ENCODE measurements around the gene ZNF157. TPM values are rescaled to one million over a fixed set of nuclear protein-coding genes. Genes with fewer than 3 reads are reported as not detected.
"Not testable (repeated sequence)": the region's sequence is repeated elsewhere in the genome, so short reads cannot be mapped to it uniquely, and the experiment has no call there.

The ZNF157 gene
- total RNA-seq, result 1 to 10 TPM in 1 of 2 experiments, under 1 TPM in 1; 0.78 to 1.2 TPM

DNA sequence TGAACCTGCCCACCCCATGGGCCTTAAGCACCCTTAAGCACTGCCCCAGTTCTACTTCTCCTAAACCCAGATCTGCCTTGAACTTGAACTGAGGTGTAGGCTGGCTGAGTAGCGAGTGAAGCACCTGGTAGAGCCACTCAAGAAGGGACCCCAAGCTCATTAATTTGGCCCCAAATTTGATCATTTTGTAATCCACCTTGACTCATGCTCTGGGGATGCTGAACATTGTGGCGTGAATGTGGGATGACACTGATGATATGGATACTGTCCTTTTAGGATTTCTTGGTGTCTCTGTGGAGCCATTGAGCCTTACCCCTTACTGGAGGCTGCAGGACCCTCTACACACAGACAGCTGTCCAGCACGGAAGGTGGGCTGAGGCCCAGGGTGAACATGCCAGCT lies at the start of gene ZNF157:
Gene ZNF157, plus strand, starts transcription at position 301 of the 400 bp plus-strand sequence. Its CDS starts 91 bp downstream, at position 392.
- no peak for DNase-seq
- H3K27ac Mint-ChIP-seq, result no peak within 1 kb of the TSS
- H3K27me3 Mint-ChIP-seq, result no peaks in the 10 kb centered on the region
- H3K36me3 Mint-ChIP-seq, result peaks cover 4% of the 10 kb centered on the region
- H3K4me1 Mint-ChIP-seq, result peaks cover 7% of the 10 kb centered on the region
- H3K9me3 Mint-ChIP-seq, result peaks cover 2% of the 10 kb centered on the region
- no peak within 1 kb of the TSS for H3K4me3 Mint-ChIP-seq

DNA sequence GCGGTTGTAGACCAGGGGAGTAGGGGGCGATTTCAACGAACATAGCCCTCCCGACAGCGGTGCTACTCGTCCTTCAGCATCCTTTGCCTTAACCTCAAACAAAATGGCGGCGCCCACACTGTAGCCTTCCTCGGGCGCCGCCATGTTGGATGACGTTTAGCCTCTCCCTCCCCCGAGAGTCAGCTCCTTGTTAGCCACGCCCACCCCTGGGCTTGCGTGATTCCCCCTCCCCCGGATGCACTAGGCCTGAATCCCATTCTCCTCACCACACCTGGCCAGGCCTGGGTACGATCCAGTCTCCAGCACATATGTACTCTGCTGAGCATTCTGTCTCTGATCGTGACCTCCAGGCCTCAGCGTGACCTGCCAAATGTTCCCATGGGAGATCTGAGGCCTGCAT lies 49.0 kb upstream of the ZNF157 start:
- H3K36me3 Mint-ChIP-seq, result no peaks in the 10 kb centered on the region
- no peaks in the 10 kb centered on the region for H3K9me3 Mint-ChIP-seq
- H3K4me3 Mint-ChIP-seq, result no peak overlapping the region
- H3K27ac Mint-ChIP-seq, result no peak overlapping the region
- H3K4me1 Mint-ChIP-seq, result no peaks in the 10 kb centered on the region
- H3K27me3 Mint-ChIP-seq, result no peaks in the 10 kb centered on the region
- no peak for DNase-seq

DNA sequence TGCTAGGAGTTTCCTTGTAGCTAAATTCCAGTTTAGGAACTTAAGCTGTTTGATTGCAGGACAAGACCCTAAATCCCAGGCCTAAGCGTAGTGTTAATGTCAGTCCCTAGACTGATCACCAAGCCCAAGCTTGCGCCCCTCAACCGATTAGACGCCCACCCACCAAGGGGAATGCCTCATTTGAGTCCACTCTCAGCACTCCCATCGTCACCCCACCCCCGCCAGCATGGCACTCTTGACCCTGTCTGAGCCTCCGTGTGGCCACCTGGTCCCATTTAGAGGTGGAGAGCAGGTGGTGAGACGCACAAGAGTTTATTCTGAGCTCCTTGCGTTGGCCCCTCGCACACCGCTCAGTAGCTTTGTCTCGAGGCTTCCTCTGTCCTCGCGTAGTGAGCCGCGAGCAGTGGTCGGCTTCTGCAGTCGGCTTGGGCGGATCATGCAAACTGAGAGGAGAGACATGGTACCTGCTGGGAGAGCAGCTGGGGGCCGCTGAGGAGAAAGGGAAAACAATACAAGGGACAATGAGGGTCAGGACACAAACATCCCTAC lies 48.5 kb upstream of the ZNF157 start:
- Mint-ChIP-seq H3K4me3 (no peak overlapping the region), H3K4me1 (no peaks in the 10 kb centered on the region), H3K36me3 (no peaks in the 10 kb centered on the region), H3K9me3 (no peaks in the 10 kb centered on the region), H3K27ac (no peak overlapping the region), H3K27me3 (no peaks in the 10 kb centered on the region)
- DNase-seq, result no peak

DNA sequence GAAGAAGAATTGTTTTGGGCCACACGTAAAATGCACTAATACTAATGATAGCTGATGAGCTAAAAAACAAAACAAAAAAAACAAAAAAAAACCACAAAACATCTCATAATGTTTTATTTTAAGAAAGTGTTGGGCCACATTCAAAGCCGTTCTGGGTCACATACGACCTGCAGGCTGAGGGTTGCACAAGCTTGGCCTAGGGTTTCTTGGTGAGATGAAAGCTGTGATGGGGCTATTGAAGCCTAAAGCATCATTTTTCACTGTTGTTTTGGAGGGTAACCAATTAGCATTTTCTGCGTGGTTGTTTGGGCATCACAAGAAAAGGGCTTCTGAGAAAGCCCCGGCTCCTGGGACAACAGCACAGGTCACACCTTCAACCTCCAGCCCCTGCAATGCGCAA lies 42.5 kb upstream of the ZNF157 start:
- Mint-ChIP-seq H3K4me3 (no peak overlapping the region), H3K27ac (no peak overlapping the region), H3K4me1 (no peaks in the 10 kb centered on the region), H3K9me3 (no peaks in the 10 kb centered on the region), H3K36me3 (no peaks in the 10 kb centered on the region), H3K27me3 (no peaks in the 10 kb centered on the region)
- DNase-seq, result no peak

DNA sequence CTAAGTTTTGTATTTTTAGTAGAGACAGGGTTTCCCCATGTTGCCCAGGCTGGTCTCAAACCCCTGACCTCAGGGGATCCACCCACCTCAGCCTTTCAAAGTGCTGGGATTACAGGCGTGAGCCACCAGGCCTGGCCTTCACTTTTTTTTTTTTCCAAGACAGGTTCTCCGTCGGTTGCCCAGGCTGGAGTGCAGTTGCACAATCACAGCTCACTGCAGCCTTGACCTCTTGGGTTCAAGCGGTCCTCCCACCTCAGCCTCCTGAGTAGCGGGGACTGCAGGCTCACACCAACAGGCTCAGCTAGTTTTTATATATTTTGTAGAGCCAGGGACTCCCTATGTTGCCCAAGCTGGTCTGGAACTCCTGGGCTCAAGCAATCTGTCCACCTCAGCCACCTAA lies 37.6 kb upstream of the ZNF157 start:
- H3K9me3 Mint-ChIP-seq, DNase-seq, H3K4me1 Mint-ChIP-seq: not testable (repeated sequence)

DNA sequence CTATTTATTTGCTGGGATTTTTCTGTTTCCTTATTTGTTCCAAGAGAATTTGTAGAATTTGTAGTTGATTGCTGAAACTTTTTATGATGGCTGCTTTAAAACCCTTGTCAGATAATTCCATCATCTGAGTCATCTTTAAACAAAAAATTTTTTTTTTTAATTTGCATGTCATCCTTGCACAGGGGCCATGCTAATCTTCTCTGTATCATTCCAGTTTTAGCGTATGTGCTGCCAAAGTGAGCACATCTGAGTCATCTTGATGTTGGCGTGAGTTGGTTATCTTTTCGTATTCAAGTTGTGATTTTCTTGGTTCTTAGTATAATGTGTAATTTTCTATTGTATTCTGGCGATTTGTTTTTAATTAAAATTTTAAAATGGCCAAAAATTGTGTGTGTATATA lies 18.7 kb upstream of the ZNF157 start:
- no peak for DNase-seq
- H3K27ac Mint-ChIP-seq, result no peak overlapping the region
- H3K36me3 Mint-ChIP-seq, result no peaks in the 10 kb centered on the region
- no peaks in the 10 kb centered on the region for H3K4me1 Mint-ChIP-seq
- H3K4me3 Mint-ChIP-seq, result no peak overlapping the region
- H3K9me3 Mint-ChIP-seq, result no peaks in the 10 kb centered on the region
- H3K27me3 Mint-ChIP-seq, result no peaks in the 10 kb centered on the region

More for the DNA sequence above, 37.6 kb upstream of the ZNF157 start:
- H3K27ac Mint-ChIP-seq, H3K36me3 Mint-ChIP-seq, H3K4me3 Mint-ChIP-seq, H3K27me3 Mint-ChIP-seq: not testable (repeated sequence)

DNA sequence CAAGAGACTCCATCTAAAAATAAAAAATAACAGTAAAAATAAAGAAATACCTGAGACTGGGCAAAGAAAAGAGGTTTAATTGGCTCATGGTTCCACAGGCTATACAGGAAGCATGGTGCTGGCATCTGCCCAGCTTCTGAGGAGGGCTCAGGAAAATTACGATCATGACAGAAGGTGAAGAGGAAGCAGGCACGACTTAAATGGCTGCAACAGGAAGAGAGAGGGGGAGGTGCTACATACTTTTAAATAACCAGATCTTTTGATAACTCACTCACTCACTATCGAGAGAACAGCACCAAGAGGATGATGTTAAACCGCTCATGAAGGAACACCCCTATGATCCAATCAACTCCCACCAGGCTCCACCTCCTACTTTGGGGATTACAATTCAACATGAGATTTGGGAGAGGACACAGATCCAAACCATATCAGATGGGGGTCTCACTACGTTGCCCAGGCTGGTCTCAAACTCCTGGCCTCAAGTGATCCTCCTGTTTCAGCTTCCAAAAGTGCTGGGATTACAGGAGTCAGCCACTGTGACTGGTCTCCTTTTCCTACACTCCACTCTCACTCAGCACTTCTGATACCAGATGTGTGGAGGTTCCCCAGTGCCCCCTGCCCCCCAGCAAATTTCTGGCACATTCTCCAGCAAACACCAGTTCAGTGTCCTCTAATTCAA lies 11.9 kb upstream of the ZNF157 start:
- peak; percentile 3 for DNase-seq

DNA sequence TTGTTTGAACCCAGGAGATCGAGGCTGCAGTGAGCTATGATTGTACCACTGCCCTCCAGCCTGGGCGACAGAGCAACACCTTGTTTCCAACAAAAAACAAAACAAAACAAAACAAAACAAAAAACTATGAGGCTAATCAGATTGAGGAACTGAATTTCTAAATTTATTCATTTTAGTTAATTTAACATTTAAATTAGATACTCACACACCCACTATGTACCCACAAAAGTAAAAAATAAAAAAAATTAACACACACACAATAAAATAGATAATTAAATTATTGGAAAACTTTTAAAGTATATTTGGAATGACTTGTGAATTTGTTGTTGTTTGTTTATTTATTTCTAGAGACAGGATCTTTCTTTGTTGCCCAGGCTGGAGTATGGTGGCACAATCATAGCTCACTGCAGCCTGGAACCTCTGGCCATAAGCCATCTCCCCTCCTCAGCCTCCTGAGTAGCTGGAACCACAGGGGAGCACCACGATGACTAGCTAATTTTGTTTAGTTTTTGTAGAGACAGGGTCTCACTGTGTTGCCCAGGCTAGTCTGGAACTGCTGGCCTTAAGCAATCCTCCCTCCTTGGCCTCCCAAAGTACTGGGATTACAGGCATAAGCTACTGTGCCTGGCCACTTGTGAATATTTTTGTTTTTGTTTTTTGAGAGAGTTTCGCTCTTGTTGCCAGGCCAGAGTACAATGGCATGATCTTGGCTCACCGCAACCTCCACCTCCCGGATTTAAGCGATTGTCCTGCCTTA lies 9.8 kb upstream of the ZNF157 start:
- DNase-seq, result no peak
- H3K27me3 Mint-ChIP-seq, result no peaks in the 10 kb centered on the region
- H3K4me3 Mint-ChIP-seq, result no peak overlapping the region
- H3K4me1 Mint-ChIP-seq, result peaks cover 17% of the 10 kb centered on the region
- no peaks in the 10 kb centered on the region for H3K9me3 Mint-ChIP-seq
- no peaks in the 10 kb centered on the region for H3K36me3 Mint-ChIP-seq
- no peak overlapping the region for H3K27ac Mint-ChIP-seq

More for the DNA sequence above, 11.9 kb upstream of the ZNF157 start:
- Mint-ChIP-seq H3K4me3 (peak overlapping the region; percentile 8), H3K27ac (peak overlapping the region; percentile 83), H3K4me1 (peaks cover 17% of the 10 kb centered on the region), H3K9me3 (no peaks in the 10 kb centered on the region), H3K36me3 (no peaks in the 10 kb centered on the region), H3K27me3 (no peaks in the 10 kb centered on the region)

DNA sequence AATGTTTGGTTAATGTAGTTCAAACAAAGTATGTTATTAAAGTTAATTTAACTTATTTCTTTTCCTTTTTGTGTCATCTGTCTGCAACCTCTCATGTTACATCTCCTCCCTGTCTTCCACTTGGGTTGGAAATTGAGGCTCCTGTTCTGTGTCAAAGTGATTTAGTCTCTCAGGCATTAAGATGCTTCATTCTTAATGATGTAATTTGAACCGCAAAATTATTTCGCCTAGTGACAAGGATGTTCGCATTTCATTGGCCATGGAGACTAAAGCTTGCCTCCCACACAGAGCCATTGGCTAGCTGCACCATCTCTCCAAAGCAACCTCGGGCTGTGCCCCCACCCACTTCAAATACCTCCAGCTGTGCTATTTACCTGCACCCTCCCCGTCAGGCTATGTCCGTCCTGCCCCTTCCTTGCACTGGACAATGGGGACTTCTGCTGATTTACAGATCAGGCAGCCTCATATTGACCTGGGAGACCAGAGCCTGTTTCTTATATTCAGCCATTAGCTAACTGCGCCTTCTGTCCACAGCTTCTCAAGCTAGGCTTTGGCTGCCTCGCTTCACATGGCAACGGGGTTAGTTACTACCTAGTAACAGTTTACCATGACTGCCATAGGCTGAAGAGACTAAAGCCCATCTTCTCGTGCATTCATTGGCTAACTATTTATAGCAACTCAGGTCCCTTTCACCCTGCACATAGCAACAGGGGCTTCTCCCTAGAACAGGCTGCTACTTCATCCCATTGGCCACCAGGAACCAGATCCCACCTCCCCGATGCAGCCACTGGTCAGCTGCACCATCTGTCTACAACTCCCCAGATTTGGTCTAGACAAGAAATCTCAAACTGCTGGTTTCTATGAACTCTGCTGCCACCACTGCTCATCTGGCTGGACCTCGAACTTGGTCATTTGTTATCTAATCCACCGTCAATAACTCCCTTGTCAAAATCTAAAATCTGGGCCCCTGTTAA lies 8.6 kb upstream of the ZNF157 start:
- H3K4me1 Mint-ChIP-seq, result peaks cover 21% of the 10 kb centered on the region
- no peaks in the 10 kb centered on the region for H3K27me3 Mint-ChIP-seq
- H3K27ac Mint-ChIP-seq, result peak overlapping the region; percentile 16
- no peak overlapping the region for H3K4me3 Mint-ChIP-seq
- H3K9me3 Mint-ChIP-seq, result peaks cover 1% of the 10 kb centered on the region
- peaks cover 1% of the 10 kb centered on the region for H3K36me3 Mint-ChIP-seq
- DNase-seq, result peak; percentile 13

DNA sequence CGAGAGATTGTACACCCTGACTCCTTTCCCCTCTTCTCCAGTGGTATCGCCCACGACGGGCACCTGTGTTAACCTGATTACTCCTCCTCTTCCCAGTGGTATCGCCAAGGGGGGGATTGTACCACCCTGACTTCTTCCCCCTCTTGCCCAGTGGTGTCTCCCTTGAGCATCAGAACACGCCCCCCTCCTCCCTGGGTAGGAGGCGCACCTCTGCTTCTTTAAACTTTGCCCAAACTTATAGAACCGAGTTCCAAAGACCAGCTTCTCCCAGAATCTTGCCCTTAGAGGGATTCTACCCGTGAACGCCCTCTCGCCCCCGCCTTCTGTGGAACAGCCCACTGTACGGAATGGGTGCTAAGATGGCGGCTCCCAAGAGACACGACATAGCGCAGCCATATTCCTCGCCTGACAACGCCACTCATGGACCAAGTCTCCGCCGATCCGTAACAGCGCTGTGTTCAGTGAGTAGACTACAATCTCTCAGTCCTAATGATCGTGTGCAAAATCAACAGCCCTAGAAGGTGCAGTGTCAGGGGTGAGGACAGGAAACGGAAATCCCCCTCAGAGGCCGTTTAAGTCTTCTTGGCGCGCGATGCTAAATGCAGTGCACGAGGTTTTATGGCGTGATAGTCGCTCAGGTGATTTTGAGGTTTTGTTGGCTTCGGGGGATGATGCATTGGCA lies 4.2 kb upstream of the ZNF157 start:
- peaks cover 2% of the 10 kb centered on the region for H3K9me3 Mint-ChIP-seq
- no peaks in the 10 kb centered on the region for H3K27me3 Mint-ChIP-seq
- peak overlapping the region; percentile 97 for H3K27ac Mint-ChIP-seq

DNA sequence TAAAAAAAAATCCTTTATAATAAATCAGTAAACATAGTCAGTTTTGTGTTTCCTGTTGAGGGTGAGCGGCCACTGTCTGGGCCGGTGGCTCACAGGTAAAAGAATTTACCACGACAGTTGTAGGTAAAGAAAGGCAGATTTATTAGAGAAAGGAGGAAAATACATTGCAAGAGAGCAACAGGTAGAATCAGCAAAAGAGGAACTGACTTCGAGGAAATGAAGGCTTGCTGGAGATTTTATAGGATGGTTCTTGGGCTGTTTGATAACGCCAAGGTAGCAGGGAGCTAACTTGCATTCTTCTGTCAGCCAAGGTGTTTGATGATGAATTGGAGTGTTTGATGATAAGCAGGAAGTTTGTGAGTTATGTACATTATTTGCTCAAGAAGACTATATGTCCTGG lies 2.8 kb downstream of the ZNF157 start:
- no peak for DNase-seq
- H3K27me3 Mint-ChIP-seq, result no peaks in the 10 kb centered on the region
- H3K4me1 Mint-ChIP-seq, result peaks cover 3% of the 10 kb centered on the region
- no peaks in the 10 kb centered on the region for H3K9me3 Mint-ChIP-seq
- peaks cover 4% of the 10 kb centered on the region for H3K36me3 Mint-ChIP-seq
- H3K4me3 Mint-ChIP-seq, result no peak overlapping the region
- H3K27ac Mint-ChIP-seq, result no peak overlapping the region

More for the DNA sequence above, 4.2 kb upstream of the ZNF157 start:
- peaks cover 4% of the 10 kb centered on the region for H3K36me3 Mint-ChIP-seq
- H3K4me1 Mint-ChIP-seq, result peaks cover 13% of the 10 kb centered on the region
- DNase-seq, result peak; percentile 73
- H3K4me3 Mint-ChIP-seq, result peak overlapping the region; percentile 86

DNA sequence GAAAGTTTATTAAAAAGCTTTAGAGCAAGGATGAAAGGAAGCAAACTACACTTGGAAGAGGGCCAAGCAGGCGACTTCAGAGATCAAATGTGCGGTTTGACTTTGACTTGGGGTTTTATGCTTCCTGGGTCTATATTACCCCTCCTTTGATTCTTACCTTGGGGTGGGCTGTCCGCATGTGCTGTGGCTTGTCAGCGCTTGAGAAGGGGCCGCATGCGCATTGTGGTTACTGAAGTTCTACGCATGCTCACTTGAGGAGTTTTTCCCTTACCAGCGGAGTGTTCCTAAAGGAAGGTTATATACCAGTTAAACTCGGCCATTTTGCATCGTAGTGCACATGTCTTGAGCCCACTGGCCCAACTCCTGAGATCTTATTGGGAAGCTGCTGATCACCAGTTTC lies 9.9 kb downstream of the ZNF157 start:
- Mint-ChIP-seq H3K9me3 (no peaks in the 10 kb centered on the region), H3K4me1 (peaks cover 16% of the 10 kb centered on the region), H3K36me3 (peaks cover 6% of the 10 kb centered on the region), H3K27ac (peak overlapping the region; percentile 69), H3K27me3 (no peaks in the 10 kb centered on the region), H3K4me3 (peak overlapping the region; percentile 50)
- DNase-seq, result peak; percentile 65

DNA sequence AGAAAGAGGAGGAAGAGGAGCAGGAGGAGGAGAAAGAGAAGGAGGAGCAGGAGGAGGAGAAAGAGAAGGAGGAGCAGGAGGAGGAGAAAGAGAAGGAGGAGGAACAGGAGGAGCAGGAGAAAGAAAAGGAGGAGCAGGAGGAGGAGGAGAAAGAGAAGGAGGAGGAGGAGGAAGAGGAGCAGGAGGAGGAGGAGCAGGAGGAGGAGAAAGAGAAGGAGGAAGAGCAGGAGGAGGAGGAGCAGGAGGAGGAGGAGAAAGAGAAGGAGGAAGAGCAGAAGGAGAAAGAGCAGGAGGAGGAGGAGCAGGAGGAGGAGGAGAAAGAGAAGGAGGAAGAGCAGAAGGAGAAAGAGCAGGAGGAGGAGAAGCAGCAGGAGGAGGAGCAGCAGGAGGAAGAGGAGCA lies 10.5 kb downstream of the ZNF157 start:
- H3K27me3 Mint-ChIP-seq, result not testable (repeated sequence)

DNA sequence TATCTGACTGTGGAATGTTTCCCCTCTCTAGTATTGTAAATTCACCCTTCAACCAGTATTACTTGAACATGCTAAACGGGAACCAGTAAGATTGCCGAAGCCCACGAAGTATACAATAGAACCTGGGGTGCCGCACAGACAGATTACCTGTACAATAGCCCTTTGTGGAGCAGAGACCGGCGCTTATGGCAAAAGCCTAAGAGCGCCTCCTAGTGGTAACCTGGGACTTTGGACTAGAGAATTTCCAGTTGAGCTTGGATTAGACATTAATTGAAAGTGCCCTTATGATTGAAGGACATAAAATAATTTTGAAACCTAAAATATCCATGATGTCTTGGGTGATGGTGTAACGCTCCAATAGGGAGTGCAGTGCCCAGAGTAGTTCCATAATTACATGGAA lies 14.1 kb downstream of the ZNF157 start:
- no peaks in the 10 kb centered on the region for H3K27me3 Mint-ChIP-seq
- H3K9me3 Mint-ChIP-seq, result no peaks in the 10 kb centered on the region
- peaks cover 16% of the 10 kb centered on the region for H3K4me1 Mint-ChIP-seq
- peak; percentile 45 for DNase-seq
- no peak overlapping the region for H3K4me3 Mint-ChIP-seq
- H3K36me3 Mint-ChIP-seq, result peaks cover 3% of the 10 kb centered on the region
- no peak overlapping the region for H3K27ac Mint-ChIP-seq

More for the DNA sequence above, 10.5 kb downstream of the ZNF157 start:
- not testable (repeated sequence) for H3K9me3 Mint-ChIP-seq, H3K36me3 Mint-ChIP-seq, DNase-seq
- H3K27ac Mint-ChIP-seq, result peak overlapping the region; percentile 75
- H3K4me1 Mint-ChIP-seq, result peaks cover 16% of the 10 kb centered on the region
- peak overlapping the region; percentile 71 for H3K4me3 Mint-ChIP-seq

Measured in activated naive CD8-positive, alpha-beta T cell treated with anti-CD3 and anti-CD28 coated beads for 36 hours (primary cell).